ENCODE results near the gene CELSR1.
"Not testable (repeated sequence)": the region's sequence is repeated elsewhere in the genome, so short reads cannot be mapped to it uniquely, and the experiment has no call there.

The CELSR1 gene

DNA sequence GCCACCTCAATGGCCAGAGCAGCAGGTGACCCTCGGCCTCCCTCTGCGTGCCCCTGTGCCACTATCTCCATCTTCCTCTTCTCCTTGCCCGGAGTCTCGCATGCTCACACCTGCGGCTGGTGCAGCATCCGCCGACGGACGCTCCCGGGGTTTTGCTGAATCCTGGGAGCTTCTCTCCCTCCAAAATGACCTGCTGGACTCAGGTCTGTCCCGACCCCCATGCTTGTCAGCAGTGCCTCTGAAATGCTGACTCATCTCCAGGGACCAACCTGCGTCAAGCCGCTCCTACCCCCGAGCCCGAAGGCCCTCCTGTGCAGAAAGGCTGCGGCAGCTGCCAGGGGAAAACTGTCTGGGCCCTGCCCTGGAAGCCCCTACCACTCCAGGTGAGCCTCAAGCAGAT is 58.4 kb downstream of the CELSR1 start:
- no peak for DNase-seq

GRCh38 chr22:46478083-46478551 is 59.3 kb downstream of the CELSR1 start:
- no peak for DNase-seq

GRCh38 chr22:46476547-46476941 is 60.9 kb downstream of the CELSR1 start:
- no peak for DNase-seq

DNA sequence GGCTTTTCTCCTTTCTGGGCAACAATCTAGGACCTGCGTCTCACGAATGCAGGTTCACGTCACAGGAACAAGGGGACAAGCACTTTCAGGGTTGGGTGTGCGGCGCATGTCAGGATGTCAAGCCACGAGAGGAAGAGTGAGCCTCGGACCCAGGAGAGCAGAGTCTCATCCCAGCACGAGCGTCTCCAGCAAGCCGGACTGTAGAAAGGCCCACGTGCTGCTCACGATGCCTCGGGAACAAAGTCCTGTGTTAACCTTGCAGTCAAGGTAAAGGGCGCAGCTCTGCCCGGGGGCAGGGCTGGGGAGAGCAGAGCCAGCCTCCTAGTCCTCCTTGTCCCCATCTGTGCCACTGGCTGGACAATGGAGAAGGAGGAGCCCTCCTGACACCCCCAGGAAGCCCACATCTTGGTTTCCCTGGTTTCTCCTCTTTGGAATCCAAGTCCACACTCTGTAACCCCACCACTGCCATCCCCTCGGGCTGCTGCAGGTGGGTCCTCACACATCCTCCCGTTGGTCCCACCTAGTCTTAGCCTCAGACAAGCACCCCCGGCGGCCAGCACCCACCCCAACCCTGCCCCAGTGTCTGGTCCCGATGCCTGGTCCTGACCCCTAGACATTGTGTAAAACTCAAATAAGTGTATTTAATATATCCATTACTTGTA is 63.4 kb downstream of the CELSR1 start:
- no peak for DNase-seq

DNA sequence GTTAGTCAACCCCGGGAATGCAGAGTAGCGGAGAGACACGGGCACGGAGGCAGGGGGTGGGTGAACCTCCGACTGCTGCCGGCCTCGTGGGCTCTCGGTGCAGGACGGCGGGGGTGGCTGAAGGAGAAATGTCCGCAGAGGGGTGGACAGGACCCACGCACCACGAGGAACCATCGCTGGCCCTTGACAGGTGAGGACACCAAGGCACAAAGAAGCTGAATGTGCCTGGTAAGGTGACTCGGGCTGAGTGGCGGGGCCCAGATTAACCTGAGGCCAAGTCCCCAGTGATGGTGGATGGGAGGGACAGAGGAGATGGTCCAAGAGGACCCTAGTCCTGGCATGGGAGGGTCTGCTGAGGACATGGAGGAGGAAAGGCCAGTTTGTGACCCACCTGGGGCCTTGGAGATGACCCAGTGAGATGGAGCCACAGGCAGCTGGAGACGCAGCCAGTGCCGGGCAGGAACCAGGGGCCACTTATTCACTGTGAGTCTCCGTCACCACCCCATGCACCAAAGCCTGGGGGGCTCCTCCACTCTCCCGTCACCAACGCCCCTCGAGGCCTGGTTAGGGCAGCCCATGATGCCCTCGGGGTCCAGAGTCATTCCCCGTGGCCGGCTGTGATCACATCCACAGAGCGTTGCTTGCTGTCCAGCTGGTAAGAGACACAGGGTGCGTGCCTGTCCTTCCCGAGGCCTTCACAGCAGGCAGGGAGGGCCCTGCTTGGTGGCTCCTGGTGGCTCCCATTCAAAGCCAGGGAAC is 64.2 kb downstream of the CELSR1 start:
- no peak for DNase-seq

- DNase-seq, result no peak
Observed at GRCh38 chr22:46472722-46473016, 64.8 kb downstream of the CELSR1 start.

DNA sequence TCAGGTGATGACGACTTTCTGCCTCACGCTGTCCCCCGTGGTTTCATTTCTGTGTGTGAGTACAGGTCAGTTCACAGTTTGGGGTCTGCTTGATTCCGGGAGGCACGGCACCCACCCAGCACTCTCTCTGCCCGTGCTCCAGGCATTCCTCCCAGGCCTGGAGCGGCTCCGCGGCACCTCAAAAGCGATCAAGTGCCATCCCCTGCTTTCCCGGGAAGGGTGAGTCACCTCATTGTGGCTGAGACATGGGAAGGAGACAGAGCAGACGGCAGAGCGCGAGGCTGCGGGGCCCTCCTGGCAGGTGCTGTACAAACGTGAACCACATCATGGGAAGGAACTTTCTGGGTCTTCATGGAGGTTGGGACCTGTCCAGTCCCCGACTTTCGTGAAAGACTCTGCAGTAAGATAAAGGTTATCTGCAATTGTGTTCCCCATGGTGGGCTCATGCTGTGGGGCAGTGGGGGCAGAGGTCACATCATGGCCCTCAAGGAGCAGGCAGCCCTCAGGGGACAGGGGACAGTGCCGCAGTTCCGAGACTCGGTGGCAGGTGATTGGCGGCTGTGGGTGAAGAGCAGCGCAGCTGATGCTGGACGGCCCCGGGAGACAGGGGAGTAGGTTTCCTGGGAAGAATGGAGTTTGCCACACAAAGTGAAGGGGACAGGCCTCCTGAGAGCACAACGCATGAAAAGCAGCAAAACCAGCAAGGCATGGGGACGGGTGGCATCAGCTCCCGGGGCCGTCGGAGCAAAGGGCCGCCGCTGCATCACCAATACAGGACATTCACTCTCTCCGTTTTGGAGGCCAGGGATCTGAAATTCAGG is 65.3 kb downstream of the CELSR1 start:
- DNase-seq, result no peak

DNA sequence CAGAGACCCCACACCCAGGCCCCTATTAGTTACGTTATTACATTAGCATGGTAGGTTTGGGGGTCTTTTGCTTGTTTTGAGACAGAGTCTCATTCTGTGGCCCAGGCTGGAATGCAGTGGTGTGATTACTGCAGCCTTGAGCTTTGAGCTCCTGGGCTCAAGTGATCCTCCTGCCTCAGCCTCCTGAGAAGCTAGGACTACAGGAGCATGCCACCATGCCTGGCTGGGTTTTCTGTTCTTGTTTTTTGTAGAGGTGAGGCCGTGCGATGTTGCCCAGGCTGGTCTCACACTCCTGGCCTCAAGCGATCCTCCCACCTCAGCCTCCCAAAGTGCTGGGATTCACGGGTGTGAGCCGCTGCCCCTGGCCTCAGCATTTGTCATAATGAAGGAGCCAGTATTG is 66.1 kb downstream of the CELSR1 start:
- DNase-seq, result not testable (repeated sequence)

GRCh38 chr22:46469711-46470110 is 67.7 kb downstream of the CELSR1 start:
- no peak for DNase-seq

- DNase-seq, result no peak
Observed at GRCh38 chr22:46467006-46467405, 70.4 kb downstream of the CELSR1 start.

DNA sequence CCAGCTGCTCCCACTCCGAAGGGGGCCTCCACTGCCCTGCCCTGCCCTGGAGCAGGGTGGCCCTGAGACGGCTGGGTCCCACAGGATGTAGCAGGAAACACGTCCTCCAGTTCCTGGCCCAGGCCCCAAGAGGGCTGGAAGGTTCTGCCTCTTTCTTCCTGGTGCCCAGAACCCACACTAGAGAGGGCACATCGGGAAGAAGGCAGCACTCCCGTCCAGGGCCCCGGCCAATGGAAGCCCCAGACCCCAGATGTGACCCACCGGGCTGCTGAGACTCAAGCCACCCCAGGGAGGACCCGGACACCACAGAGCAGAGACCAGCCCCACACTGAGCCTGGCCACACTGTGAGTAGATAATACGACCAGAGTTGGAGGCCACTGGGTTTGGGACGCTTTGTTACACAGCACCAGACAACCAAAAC is 71.2 kb downstream of the CELSR1 start:
- no peak for DNase-seq

DNA sequence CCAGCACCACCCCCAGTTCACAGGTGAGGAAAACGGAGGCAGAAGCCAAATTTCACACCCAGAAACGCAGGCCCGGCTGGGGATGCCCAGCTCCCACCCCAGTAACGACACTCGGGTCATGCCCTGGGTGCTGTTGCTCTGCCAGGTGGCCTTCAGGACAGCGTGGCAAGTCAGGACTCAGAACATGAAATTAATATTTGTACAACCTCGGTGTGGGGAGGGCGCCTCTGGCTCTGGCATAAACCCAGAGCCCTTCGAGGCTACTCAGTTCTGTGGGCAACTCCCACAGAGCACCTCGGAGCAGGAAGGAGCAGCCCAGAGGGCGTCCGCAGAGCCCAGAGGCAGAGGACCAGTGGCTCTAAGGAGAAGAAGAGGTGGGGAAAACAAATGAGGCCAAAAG is 71.6 kb downstream of the CELSR1 start:
- no peak for DNase-seq

DNA sequence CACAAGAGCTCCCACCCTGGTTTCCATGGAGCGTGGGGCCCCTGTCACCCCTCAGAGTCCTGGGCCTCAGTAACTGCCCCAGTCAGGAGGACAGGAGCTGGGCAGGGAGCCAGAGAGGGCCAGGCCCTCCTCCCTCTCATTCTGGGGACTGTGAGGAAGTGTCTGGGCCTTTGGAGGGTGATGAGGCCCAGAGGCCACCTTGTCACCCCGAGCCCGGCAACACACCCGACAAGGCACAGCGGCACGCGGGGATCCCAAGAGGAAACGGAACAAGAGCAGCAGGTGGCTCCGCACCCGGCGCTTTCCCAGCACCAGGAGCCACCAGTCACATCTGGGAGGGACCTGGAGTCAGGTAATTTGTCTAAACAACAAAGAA is 72.1 kb downstream of the CELSR1 start:
- no peak for DNase-seq

- no peak for DNase-seq
Observed at GRCh38 chr22:46464701-46465344, 72.6 kb downstream of the CELSR1 start.

GRCh38 chr22:46464296-46464695 is 73.1 kb downstream of the CELSR1 start:
- no peak for DNase-seq

GRCh38 chr22:46463435-46464227 is 73.8 kb downstream of the CELSR1 start:
- no peak for DNase-seq

- no peak for DNase-seq
Observed at GRCh38 chr22:46462726-46463371, 74.6 kb downstream of the CELSR1 start.

DNA sequence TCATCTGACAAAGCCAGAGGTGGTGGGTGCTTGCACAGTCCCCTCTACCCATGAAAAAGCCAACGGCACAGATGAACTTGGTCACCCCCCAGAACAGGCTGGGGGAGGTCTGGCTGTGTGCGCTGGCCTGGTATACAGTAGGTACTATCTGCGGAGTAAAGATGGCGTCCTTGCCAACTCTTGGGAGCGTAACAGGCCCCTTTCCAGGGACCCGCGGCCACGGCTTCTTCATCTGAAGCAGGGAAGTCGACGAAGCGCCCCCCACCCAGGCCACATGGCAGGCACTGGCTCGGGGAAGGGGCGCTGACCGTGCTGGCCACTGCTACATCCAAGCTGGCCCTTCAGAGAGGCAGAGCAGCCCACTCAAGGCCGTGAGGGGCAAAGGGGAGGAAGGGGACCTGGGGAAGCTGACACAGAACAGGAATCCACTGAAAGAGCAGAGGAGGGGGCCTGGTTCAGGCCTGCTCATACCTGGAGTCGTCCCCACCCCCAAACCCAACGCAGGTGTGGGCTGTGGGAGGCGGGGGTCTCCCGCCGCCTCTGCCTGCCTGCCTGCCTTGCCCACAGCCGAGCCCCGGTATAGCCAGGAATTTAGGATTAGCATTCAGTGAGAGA is 75.7 kb downstream of the CELSR1 start:
- DNase-seq, result no peak

DNA sequence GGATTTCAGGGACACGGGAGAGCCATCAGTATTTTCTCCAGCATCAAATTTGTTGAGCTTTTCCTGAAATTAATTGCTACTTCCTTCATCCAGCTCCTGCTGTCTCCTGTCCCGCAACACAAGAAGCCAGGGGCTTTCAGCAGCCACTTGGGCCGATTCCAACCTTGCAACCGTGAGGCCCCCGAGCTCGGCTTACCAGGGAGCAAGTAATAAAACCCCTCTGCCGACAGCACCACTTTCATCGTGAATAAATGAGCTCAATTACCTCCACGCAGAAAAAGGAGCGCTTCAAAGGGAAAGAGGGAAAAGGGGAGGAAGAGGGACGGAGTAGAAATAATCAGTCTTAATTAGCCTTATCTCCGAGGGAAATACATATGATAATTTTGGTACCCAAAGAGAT is 76.6 kb downstream of the CELSR1 start:
- DNase-seq, result no peak

DNA sequence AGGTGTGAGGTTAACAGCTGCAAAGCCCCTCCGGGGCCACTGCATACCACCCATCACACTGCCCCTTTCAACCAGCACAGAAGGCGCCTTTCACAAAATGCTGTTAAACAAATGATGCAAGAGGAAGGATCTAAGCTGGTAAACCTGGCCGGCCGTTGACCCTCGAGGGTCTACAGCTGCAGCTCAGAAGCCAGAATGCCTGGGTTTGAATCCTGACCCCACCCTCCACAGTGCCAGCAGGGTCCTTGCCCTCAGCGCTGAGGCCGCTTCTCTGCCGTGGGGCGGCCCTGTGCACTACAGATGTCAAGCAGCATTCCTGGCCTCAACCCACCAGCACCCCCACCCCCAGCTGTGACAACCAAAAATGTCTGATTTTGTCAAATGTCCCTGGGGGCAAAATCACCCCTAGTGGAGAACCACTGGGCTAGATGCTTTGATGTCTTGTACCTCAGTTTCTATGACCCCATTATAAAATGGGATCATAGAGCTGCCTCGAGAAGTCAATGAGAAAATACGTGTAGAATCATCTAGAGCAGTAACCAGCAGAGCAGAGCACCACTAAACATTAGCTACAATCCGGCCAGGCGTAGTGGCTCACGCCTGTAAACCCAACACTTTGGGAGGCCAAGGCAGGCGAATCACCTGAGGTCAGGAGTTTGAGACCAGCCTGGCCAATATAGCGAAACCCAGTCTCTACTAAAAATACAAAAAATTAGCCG is 77.9 kb downstream of the CELSR1 start:
- no peak for DNase-seq

DNA sequence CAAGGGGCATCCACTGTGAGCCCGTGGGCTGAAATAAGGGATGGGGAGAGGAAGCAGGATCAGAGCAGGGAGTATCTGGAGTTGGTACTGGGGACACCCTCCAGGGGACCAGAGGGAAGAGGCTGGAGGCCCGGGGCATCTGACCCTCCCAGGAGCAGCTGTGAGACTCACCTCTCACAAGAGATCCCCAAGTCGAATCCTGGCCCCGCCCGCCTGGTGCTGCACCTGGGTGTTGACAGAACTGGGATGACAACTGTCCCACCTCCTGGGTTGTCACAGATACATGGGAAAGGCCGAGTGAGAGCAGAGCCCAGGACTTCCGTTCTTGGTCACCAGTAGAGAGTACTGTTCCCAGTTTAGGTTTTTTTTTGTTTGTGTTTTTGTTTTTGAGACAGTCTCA is 78.9 kb downstream of the CELSR1 start:
- DNase-seq, result no peak
